Common myeloid progenitor, CD34-positive (primary cell): ENCODE data around the gene MGST2.
"Not testable (repeated sequence)": the region's sequence is repeated elsewhere in the genome, so short reads cannot be mapped to it uniquely, and the experiment has no call there.

ENCODE experiments used
- CTCF ChIA-PET: fragments of 350-600 bp; sonication (Branson Sonifier 250); formaldehyde crosslinking; loops from one replicate; lab custom pipeline; 2021; ENCODE audit warnings: antibody characterized with exemption; lab: Charles Lee
- POLR2A ChIA-PET: fragments of 350-600 bp; sonication (Branson Sonifier 250); formaldehyde crosslinking; loops from one replicate; lab custom pipeline; 2021; ENCODE audit warnings: antibody characterized with exemption; lab: Charles Lee
- DNase-seq, 3 donors: peaks; one replicate each; pipeline versions ENCODE4 v3.0.0 to v3.0.0-alpha.2; 2013
- H3K27ac ChIP-seq, 2 experiments: 1 replicate in 1 of 2; 2 replicates in 1 of 2; pipeline ENCODE4 v1.7.0; 2013; ENCODE audit warnings: inconsistent platforms in 2 of 2, low read length in 2 of 2, mild to moderate bottlenecking in 2 of 2, low read depth in 1 of 2, moderate library complexity in 1 of 2; ENCODE audit not compliant: severe bottlenecking in 2 of 2, insufficient read depth in 1 of 2, poor library complexity in 1 of 2
- H3K27me3 ChIP-seq, 5 experiments: replicated peaks in 2 of 5; 1 replicate in 3 of 5; 2 replicates in 2 of 5; pipeline versions ENCODE4 v1.6.1 to v1.7.0; 2013; ENCODE audit warnings: low read length in 4 of 5, mild to moderate bottlenecking in 2 of 5, moderate library complexity in 2 of 5, inconsistent platforms in 1 of 5; ENCODE audit not compliant: insufficient read depth in 5 of 5, control insufficient read depth in 4 of 5
- H3K36me3 ChIP-seq, 4 experiments: 1 replicate in 2 of 4; 2 replicates in 2 of 4; pipeline versions ENCODE4 v1.6.1 to v1.7.0; 2013; ENCODE audit warnings: low read length in 3 of 4, control low read depth in 1 of 4, mild to moderate bottlenecking in 1 of 4; ENCODE audit not compliant: control insufficient read depth in 4 of 4, insufficient read depth in 4 of 4
- H3K4me1 ChIP-seq, 4 experiments: 1 replicate in 3 of 4; 2 replicates in 1 of 4; pipeline versions ENCODE4 v1.6.1 to v1.7.1; 2013; ENCODE audit warnings: low read length in 3 of 4, mild to moderate bottlenecking in 3 of 4, control low read depth in 1 of 4, inconsistent platforms in 1 of 4, moderate library complexity in 1 of 4; ENCODE audit not compliant: control insufficient read depth in 4 of 4, insufficient read depth in 4 of 4; ENCODE audit errors: control extremely low read depth in 1 of 4
- H3K4me3 ChIP-seq, 7 experiments: 1 replicate in 4 of 7; 2 replicates in 3 of 7; pipeline versions ENCODE4 v1.5.1 to v1.7.0; 2013; ENCODE audit warnings: mild to moderate bottlenecking in 7 of 7, low read length in 6 of 7, moderate library complexity in 6 of 7, inconsistent platforms in 2 of 7, low read depth in 2 of 7, control low read depth in 1 of 7; ENCODE audit not compliant: insufficient read depth in 4 of 7, control insufficient read depth in 1 of 7; ENCODE audit errors: extremely low read depth in 1 of 7
- H3K9me3 ChIP-seq, 5 experiments: 1 replicate in 4 of 5; 2 replicates in 1 of 5; pipeline versions ENCODE4 v1.6.1 to v1.7.1; 2013; ENCODE audit warnings: low read length in 4 of 5, mild to moderate bottlenecking in 2 of 5, inconsistent platforms in 1 of 5, low read depth in 1 of 5, moderate library complexity in 1 of 5; ENCODE audit not compliant: control insufficient read depth in 4 of 5, insufficient read depth in 2 of 5; ENCODE audit errors: control extremely low read depth in 1 of 5
- WGBS: methylation state at CpG from one replicate; pipeline ENCODE4 v1.1.5; 2013; ENCODE audit not compliant: insufficient coverage; 5-methylcytosine and 5-hydroxymethylcytosine counted together

MGST2 gene

GRCh38 chr4:139625482-139625881 lies 40.1 kb upstream of the MGST2 start:
- Histone ChIP-seq H3K9me3 (no peaks in the 10 kb centered on the region), H3K27ac (no peak overlapping the region), H3K4me1 (no peaks in the 10 kb centered on the region), H3K27me3 (no peaks in the 10 kb centered on the region), H3K4me3 (no peak overlapping the region), H3K36me3 (no peaks in the 10 kb centered on the region)
- POLR2A ChIA-PET: no interaction called here
- WGBS: 95% methylated on average over 4 of the region's 4 CpGs
- CTCF ChIA-PET: interaction anchor here (1.0 to 2.1 kb wide), 6 partner anchors 9 to 33 kb away, joined by 3 to 7 read pairs (median 4); no protein-coding TSS in a partner anchor
- DNase-seq: no peak

DNA sequence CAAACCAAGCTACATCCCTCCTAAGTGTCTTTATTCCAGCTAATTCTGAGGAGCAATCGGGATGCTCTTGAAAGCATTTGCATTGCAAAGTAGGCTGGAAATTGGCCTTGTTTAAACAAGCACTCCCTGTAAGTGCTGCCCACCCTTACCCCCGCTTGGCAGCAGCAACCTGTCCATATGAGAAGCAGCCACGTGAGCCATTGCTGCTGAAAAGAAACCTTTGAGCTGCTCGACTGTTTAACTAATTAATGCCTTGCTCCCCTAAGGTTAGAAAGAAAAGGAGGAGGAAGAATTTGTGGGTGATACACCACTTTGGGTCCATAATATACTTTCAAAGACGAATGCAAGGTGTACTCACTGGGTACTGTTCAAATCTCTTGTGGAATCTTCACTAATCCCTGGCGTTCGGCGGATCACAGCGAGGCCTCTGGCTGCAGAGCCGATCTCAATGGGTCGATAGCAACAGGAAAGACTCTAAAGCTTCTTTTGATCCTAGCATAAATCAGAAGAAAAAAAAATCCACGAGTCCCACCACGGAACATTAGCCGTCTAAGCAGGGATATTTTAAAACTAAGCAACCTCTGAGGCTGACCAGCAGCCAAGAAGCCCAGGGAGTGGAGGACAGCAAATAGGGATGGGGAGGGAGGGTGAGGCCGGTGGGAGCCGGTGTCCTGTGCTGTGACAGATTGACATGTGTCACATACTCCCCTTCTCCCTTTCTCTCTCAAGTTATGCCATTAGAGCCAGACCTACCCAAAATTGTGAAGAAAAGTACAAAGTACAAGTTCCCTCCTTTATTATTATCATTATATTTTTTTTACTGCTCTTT lies 37.2 kb upstream of the MGST2 start:
- H3K27ac ChIP-seq: no peak overlapping the region
- H3K36me3 ChIP-seq: no peaks in the 10 kb centered on the region
- POLR2A ChIA-PET: interaction anchor here (0.6 kb wide), 1 partner anchor 8 kb away, joined by 3 read pairs; no protein-coding TSS in a partner anchor
- H3K4me1 ChIP-seq: no peaks in the 10 kb centered on the region
- DNase-seq: no peak
- H3K4me3 ChIP-seq: no peak overlapping the region
- 94% methylated on average over 13 of the region's 16 CpGs for WGBS
- CTCF ChIA-PET: interaction anchor here (0.6 to 1.2 kb wide), 4 partner anchors 11 to 26 kb away, joined by 3 to 4 read pairs (median 4); no protein-coding TSS in a partner anchor
- no peaks in the 10 kb centered on the region for H3K27me3 ChIP-seq
- no peaks in the 10 kb centered on the region for H3K9me3 ChIP-seq

DNA sequence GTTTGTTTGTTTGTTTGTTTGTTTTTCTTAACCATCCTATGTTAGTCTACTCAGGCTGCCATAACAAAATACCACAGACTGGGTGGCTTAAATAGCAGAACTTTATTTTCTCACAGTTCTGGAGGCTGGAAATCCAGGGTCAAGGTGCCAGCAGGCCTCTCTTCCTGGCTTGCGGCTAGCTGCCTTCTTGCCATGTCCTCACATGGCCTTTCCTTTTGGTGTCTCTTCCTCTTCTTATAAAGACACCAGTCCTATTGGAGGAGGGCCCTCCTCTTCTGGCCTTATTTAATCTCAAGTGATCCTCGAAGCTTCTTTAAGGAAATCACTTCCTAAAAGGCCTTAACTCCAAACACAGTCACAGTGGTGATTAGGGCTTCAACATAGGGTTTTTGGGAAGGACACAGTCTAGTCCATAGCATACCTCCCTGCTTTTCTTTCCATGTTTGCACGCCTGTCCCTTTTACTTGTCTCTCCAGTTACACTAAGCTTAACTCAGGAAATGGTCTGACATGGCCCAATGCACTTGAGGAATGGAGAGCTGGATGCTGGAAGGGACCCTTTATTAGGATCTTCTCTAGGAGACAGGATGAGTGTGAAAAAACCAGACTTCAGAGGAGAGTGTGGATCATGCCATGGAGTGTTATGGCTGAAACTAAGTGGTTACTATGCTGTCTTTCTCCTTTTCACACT lies 36.0 kb upstream of the MGST2 start:
- H3K27me3 ChIP-seq: no peaks in the 10 kb centered on the region
- no peak overlapping the region for H3K4me3 ChIP-seq
- no peaks in the 10 kb centered on the region for H3K4me1 ChIP-seq
- no peaks in the 10 kb centered on the region for H3K9me3 ChIP-seq
- H3K27ac ChIP-seq: no peak overlapping the region
- H3K36me3 ChIP-seq: no peaks in the 10 kb centered on the region
- ChIA-PET CTCF (no interaction called here), POLR2A (no interaction called here)
- no peak for DNase-seq
- WGBS: 100% methylated on average over 2 of the region's 3 CpGs

GRCh38 chr4:139630126-139630495 lies 35.5 kb upstream of the MGST2 start:
- no peak overlapping the region for H3K4me3 ChIP-seq
- no peaks in the 10 kb centered on the region for H3K4me1 ChIP-seq
- H3K9me3 ChIP-seq: no peaks in the 10 kb centered on the region
- WGBS: no CpG with 5 or more reads among the region's 1 CpG
- ChIA-PET CTCF (no interaction called here), POLR2A (no interaction called here)
- no peak overlapping the region for H3K27ac ChIP-seq
- no peaks in the 10 kb centered on the region for H3K36me3 ChIP-seq
- DNase-seq: no peak
- no peaks in the 10 kb centered on the region for H3K27me3 ChIP-seq

DNA sequence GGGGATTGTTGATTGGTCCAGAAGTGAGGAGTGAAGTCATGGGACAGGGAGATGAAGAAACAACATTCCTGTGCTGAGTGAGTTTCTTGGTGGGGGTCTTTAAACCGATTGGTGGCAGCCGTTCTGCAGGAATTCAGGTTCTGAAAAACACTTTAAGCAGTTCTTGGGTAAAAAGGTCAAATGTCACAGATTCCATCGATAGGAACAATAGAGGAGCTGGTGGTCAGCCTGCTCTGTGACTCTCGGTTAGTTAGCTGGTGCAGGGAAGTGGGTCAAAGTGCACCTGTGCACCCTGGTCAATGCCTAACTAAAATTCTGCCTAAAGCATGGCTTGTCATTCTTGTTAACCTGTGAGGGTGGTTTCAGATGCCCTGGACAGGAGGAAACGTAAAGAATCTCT lies 34.6 kb upstream of the MGST2 start:
- Histone ChIP-seq H3K4me1 (no peaks in the 10 kb centered on the region), H3K4me3 (no peak overlapping the region), H3K9me3 (no peaks in the 10 kb centered on the region), H3K27me3 (no peaks in the 10 kb centered on the region), H3K36me3 (no peaks in the 10 kb centered on the region), H3K27ac (no peak overlapping the region)
- ChIA-PET POLR2A (no interaction called here), CTCF (interaction anchor here (0.8 to 1.1 kb wide), 5 partner anchors 11 to 48 kb away, joined by 3 to 6 read pairs (median 3); no protein-coding TSS in a partner anchor)
- 96% methylated on average over 5 of the region's 5 CpGs for WGBS
- no peak for DNase-seq

GRCh38 chr4:139631791-139632190 lies 33.8 kb upstream of the MGST2 start:
- CTCF ChIA-PET: interaction anchor here (0.8 to 1.1 kb wide), 5 partner anchors 12 to 48 kb away, joined by 3 to 6 read pairs (median 3); no protein-coding TSS in a partner anchor
- no peak for DNase-seq
- POLR2A ChIA-PET: no interaction called here

DNA sequence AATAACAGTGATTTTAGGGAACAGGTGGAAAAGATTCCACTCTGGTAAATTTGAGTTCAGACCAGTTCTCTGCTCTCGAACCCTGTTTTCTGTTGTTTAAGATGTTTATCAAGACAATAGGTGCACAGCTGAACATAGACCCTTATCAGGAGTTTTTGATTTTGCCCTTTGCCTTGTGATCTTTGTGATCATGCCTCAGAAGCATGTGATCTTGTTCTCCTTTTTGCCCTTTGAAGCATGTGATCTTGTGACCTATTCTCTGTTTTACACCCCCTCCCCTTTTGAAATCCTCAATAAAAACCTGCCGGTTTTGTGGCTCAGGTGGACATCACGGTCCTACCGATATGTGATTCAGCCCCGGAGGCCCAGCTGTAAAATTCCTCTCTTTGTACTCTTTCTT lies 32.9 kb upstream of the MGST2 start:
- CTCF ChIA-PET, H3K27me3 ChIP-seq, H3K4me3 ChIP-seq, H3K36me3 ChIP-seq, POLR2A ChIA-PET, H3K4me1 ChIP-seq, H3K9me3 ChIP-seq, H3K27ac ChIP-seq: not testable (repeated sequence)
- 98% methylated on average over 5 of the region's 5 CpGs for WGBS
- DNase-seq: peak in 1 of 3 donors; percentile 11

More at GRCh38 chr4:139631791-139632190, 33.8 kb upstream of the MGST2 start:
- Histone ChIP-seq H3K27me3 (no peaks in the 10 kb centered on the region), H3K27ac (no peak overlapping the region), H3K9me3 (no peaks in the 10 kb centered on the region), H3K36me3 (no peaks in the 10 kb centered on the region), H3K4me3 (no peak overlapping the region), H3K4me1 (no peaks in the 10 kb centered on the region)
- 100% methylated on average over 1 of the region's 1 CpG for WGBS
